Ishikawa (cell line): ENCODE measurements around the gene HDDC2.

Experiments used
- CEBPB ChIP-seq: IDR thresholded peaks from 2 replicates; pipeline ENCODE4 v1.6.1; 2012
- CREB1 ChIP-seq: IDR thresholded peaks from 2 replicates; pipeline ENCODE4 v1.6.1; 2012; ENCODE audit warnings: low read depth
- EGR1 ChIP-seq: IDR thresholded peaks from 2 replicates; pipeline ENCODE4 v1.6.1; 2012
- EP300 ChIP-seq: IDR thresholded peaks from 2 replicates; pipeline ENCODE4 v1.6.1; 2012; ENCODE audit warnings: borderline replicate concordance
- FOXM1 ChIP-seq: IDR thresholded peaks from 2 replicates; pipeline ENCODE4 v1.6.1; 2012; ENCODE audit warnings: low read depth, borderline replicate concordance
- NFIC ChIP-seq: IDR thresholded peaks from 2 replicates; pipeline ENCODE4 v1.6.1; 2012
- RAD21 ChIP-seq: IDR thresholded peaks from 2 replicates; pipeline ENCODE4 v1.6.1; 2012; ENCODE audit warnings: low read depth
- TAF1 ChIP-seq: IDR thresholded peaks from 2 replicates; pipeline ENCODE4 v1.6.1; 2012; ENCODE audit warnings: low read depth, mild to moderate bottlenecking
- TCF12 ChIP-seq: IDR thresholded peaks from 2 replicates; pipeline ENCODE4 v1.6.1; 2012; ENCODE audit warnings: low read depth
- TEAD4 ChIP-seq: IDR thresholded peaks from 2 replicates; pipeline ENCODE4 v1.6.1; 2012
- YY1 ChIP-seq: IDR thresholded peaks from 2 replicates; pipeline ENCODE4 v1.6.1; 2012; ENCODE audit warnings: low read depth
- ZBTB7A ChIP-seq: IDR thresholded peaks from 2 replicates; pipeline ENCODE4 v1.6.1; 2012; ENCODE audit warnings: low read depth
- TF ChIP-seq, protein P1 (sequence below): IDR thresholded peaks from 2 replicates; pipeline ENCODE4 v1.6.1; 2012
- TF ChIP-seq, protein P2 (sequence below): IDR thresholded peaks from 2 replicates; pipeline ENCODE4 v1.6.1; 2012
- TF ChIP-seq, protein P3 (sequence below): IDR thresholded peaks from 2 replicates; pipeline ENCODE4 v1.6.1; 2012; ENCODE audit warnings: low read depth, mild to moderate bottlenecking

HDDC2 gene

DNA sequence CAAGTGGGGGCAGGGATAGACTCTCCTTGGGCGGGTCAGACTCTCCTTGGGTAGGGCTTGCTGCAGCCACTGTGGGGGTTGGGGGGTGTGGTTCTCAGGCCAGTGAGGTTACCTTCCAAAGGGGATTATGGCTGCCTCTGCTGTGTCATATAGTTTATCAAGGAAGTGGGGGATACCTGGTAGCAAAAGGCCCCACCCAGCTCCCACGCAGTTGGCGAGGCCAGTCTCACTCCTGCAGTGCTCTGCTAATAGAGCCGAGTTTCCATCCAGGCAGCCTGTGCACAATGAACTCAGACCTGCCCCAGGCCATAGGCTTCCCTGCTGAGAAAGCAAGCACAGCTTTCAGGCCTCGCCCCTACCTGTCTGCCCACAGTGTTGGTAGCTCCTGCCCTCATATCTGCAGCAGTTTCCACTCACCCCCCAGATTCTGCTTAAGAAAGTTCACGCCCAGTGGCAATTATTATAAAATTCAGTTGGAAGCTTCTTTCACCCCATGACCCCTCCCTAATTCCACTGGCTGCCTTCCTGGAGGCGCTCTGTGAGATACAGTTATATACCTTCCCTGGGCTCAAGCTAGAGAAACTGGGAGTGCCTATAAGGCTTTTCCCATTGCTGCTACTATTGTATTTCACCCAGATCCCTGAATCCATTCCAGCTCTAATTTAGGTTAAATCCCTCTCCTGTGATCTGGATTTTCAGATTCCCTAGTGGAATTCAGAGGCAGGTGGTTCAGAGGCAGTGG lies 56.1 kb downstream of the HDDC2 start:
- peak; percentile 50 for TF ChIP-seq YY1
- TF ChIP-seq FOXM1 = peak; percentile 17; the same call in 1 of the 2 replicates
- TF ChIP-seq TCF12 = peak; percentile 40; the same call in 1 of the 2 replicates
- no peak for TF ChIP-seq CREB1
- peak; percentile 78 for TF ChIP-seq EGR1
- peak; percentile 44; the same call in 1 of the 2 replicates for TF ChIP-seq TEAD4
- no peak for TF ChIP-seq EP300

DNA sequence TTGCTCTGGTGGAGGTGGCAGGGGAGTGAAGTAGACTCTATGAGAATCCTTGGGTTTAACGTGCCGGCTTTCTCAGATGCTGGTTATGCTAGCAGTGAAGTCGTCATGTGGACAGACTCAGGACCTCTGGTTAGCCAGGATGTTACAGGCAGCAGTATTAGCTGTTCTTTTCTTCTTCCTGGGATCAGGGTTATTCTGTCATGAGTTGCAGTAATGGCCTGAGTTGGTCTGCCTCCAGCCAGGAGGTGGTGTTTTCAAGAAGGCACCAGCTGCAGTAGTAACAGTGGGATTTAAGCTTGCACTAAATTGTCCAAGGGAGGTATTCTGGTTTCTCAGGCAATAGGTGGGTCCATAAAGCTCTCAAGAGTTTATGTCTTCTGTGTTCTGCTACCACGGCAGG lies 56.7 kb downstream of the HDDC2 start:
- TF ChIP-seq RAD21 = no peak
- no peak for TF ChIP-seq TEAD4
- TF ChIP-seq TAF1 = no peak
- TF ChIP-seq, protein P1, sequence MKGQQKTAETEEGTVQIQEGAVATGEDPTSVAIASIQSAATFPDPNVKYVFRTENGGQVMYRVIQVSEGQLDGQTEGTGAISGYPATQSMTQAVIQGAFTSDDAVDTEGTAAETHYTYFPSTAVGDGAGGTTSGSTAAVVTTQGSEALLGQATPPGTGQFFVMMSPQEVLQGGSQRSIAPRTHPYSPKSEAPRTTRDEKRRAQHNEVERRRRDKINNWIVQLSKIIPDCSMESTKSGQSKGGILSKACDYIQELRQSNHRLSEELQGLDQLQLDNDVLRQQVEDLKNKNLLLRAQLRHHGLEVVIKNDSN = no peak
- TF ChIP-seq CREB1 = no peak
- no peak for TF ChIP-seq CEBPB
- no peak for TF ChIP-seq NFIC
- no peak for TF ChIP-seq EP300
- TF ChIP-seq YY1 = no peak
- TF ChIP-seq, protein P2, sequence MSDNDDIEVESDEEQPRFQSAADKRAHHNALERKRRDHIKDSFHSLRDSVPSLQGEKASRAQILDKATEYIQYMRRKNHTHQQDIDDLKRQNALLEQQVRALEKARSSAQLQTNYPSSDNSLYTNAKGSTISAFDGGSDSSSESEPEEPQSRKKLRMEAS = no peak; the same call in 1 of the 2 replicates
- TF ChIP-seq EGR1 = no peak
- TF ChIP-seq FOXM1 = no peak
- TF ChIP-seq ZBTB7A = no peak
- TF ChIP-seq, protein P3, sequence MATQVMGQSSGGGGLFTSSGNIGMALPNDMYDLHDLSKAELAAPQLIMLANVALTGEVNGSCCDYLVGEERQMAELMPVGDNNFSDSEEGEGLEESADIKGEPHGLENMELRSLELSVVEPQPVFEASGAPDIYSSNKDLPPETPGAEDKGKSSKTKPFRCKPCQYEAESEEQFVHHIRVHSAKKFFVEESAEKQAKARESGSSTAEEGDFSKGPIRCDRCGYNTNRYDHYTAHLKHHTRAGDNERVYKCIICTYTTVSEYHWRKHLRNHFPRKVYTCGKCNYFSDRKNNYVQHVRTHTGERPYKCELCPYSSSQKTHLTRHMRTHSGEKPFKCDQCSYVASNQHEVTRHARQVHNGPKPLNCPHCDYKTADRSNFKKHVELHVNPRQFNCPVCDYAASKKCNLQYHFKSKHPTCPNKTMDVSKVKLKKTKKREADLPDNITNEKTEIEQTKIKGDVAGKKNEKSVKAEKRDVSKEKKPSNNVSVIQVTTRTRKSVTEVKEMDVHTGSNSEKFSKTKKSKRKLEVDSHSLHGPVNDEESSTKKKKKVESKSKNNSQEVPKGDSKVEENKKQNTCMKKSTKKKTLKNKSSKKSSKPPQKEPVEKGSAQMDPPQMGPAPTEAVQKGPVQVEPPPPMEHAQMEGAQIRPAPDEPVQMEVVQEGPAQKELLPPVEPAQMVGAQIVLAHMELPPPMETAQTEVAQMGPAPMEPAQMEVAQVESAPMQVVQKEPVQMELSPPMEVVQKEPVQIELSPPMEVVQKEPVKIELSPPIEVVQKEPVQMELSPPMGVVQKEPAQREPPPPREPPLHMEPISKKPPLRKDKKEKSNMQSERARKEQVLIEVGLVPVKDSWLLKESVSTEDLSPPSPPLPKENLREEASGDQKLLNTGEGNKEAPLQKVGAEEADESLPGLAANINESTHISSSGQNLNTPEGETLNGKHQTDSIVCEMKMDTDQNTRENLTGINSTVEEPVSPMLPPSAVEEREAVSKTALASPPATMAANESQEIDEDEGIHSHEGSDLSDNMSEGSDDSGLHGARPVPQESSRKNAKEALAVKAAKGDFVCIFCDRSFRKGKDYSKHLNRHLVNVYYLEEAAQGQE = no peak
- TF ChIP-seq TCF12 = no peak

DNA sequence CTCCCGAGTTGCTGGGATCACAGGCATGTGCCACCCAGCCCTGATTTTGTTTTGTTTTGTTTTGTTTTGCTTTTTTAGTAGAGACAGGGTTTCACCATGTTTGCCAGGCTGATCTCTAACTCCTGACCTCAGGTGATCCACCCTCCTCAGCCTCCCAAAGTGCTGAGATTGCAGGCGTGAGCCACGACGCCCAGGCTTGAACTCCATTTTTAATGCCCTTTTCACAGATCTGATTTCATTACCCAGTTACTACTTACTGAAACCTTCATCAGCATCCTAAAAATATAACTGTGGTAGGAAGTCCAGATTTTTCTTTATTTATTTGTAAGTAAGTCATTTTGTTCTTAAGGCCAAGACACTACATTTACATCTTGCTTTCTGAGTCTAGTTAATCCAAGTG lies 64.0 kb downstream of the HDDC2 start:
- TF ChIP-seq FOXM1 = no peak
- no peak for TF ChIP-seq ZBTB7A

DNA sequence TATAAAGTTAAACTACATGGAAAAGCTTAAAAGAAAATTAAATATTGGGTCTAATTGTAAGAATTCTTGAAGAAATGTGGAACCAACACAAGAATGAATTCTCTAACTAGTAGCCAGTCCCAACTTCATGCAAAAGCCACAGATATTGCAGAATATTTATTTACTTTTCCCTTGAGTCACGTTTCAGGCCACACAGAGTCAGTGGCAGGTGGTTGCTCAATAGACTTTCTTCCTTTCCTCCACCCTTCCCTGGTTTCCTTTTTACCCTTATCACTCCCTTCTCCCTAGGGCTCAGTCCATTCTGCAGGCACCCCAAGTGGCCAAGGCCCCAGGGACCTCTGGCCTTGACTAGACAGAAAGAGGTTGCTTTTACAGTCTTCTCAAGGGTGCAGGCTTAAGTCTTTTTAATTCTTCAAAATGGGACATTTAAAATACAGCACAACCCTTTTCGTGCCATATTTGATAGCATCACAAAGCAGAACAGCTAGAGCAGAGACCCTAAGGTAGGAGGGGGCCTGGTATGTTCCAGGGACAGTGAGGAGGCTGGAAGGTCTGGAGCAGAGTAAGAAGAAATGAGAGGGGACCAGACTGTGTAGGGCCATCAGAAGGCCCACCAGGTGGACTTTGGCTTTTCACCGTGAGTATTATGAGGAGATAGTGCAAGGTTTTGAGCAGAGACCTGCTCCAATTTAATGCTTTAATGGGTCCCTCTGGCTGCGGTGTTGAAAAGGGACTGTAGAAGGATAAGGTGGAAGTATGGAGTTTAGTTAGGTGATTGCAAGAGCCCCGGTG lies 65.0 kb downstream of the HDDC2 start:
- TF ChIP-seq CREB1 = no peak

DNA sequence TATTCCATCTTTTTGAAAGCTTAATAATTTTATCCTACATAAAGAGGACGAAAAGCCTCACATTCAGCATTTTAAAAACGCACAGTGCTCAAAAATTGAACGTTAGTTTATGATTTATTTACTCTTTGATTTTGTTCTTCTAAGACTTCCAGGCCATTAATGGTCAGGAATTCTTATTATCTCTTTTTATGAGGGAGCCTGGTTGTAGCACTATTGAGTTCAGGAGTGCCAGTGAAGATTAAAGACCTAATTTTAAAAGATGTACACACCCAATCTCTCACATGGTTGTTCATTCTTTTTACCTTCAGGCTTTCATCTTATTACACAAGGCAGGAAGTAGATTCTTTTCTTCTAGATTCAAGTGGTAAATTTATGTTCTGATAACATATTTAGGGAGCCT lies 68.6 kb downstream of the HDDC2 start:
- TF ChIP-seq EP300 (no peak), YY1 (no peak), TCF12 (no peak), CREB1 (no peak), NFIC (no peak)

DNA sequence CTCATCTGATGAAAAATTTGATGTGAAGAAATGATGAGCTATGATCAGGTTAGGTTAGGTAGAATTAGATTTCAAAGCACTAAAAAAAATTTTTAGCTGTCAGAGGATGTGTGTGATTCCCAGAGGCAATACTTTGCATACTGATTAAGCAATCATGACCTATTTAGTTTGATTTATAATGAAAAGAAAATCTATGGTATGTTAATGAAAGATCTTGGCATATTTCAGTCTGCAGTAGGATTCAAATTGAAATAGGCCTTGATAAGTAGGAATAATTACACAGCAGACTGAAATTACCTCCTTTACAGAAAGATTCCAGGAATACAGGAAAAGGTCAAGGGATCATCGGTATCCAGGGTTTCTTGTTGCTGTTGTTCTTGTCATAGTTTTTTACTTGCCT lies 69.3 kb downstream of the HDDC2 start:
- TF ChIP-seq TEAD4 (no peak), CEBPB (peak; percentile 16; the same call in 1 of the 2 replicates)

DNA sequence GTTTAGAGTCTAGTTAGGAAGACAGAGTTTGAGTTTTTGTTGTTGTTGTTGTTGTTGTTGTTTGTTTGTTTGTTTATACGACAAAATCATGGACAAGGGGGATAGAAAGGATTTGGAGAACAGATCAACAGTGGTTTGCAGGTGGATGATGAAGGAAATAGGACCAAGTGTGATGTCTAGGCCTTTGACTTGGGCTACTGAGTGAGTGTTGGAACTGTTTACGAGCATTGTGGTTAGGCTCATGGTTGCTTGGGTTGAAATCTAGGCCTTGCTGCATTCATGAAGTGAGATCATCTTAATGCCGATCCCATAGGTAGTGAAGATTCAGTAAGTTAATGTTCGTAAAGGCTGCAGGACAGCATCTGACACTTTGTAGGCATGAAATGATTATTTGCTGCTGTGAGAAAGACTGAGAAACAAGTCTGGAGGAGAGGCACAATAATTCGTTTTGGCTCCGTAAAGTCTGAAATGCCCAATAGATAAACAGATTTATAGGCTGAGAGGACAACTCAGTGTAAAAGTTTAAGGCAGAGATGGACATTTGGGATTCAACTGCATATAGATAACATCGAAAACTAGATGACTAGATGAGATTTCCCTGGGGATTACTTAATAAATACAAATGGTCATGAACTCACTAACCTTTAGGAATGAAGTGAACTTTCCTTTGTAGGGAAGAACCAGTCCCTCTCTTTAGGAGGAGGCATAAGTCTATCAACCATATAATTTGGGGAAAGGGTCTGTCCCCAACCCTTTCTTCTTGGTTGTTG lies 70.0 kb downstream of the HDDC2 start:
- no peak for TF ChIP-seq EP300
- no peak for TF ChIP-seq NFIC
- TF ChIP-seq, protein P1 = no peak
- TF ChIP-seq TEAD4 = no peak
- TF ChIP-seq FOXM1 = no peak
- TF ChIP-seq, protein P3 = no peak
- TF ChIP-seq CREB1 = no peak
- TF ChIP-seq TAF1 = no peak
- no peak for TF ChIP-seq RAD21
- TF ChIP-seq YY1 = no peak
- TF ChIP-seq ZBTB7A = no peak
- TF ChIP-seq CEBPB = no peak
- TF ChIP-seq, protein P2 = no peak
- TF ChIP-seq TCF12 = no peak
- no peak for TF ChIP-seq EGR1
